Osteocyte (in vitro differentiated cells): ENCODE data around the gene ETNPPL. TPM values are rescaled to one million over a fixed set of nuclear protein-coding genes. Genes with fewer than 3 reads are reported as not detected.

Experiments
- DNase-seq: peaks from one replicate; pipeline ENCODE4 v3.0.0; 2021; ENCODE audit warnings: mixed read lengths; ENCODE audit not compliant: unreplicated experiment; ENCODE audit errors: extremely low spot score
- H3K27ac Mint-ChIP-seq: one replicate; pipeline ENCODE4 v1.8.0; 2021; ENCODE audit warnings: mild to moderate bottlenecking, mixed read lengths; ENCODE audit not compliant: unreplicated experiment
- H3K27me3 Mint-ChIP-seq: one replicate; pipeline ENCODE4 v1.8.0; 2021; ENCODE audit warnings: mixed read lengths; ENCODE audit not compliant: unreplicated experiment
- H3K36me3 Mint-ChIP-seq: one replicate; pipeline ENCODE4 v1.8.0; 2021; ENCODE audit warnings: mixed read lengths; ENCODE audit not compliant: unreplicated experiment
- H3K4me1 Mint-ChIP-seq: one replicate; pipeline ENCODE4 v1.8.0; 2021; ENCODE audit warnings: mixed read lengths; ENCODE audit not compliant: unreplicated experiment
- H3K4me3 Mint-ChIP-seq: one replicate; pipeline ENCODE4 v1.8.0; 2021; ENCODE audit warnings: mild to moderate bottlenecking, moderate library complexity, mixed read lengths; ENCODE audit not compliant: unreplicated experiment
- H3K9me3 Mint-ChIP-seq: one replicate; pipeline ENCODE4 v1.8.0; 2021; ENCODE audit warnings: mixed read lengths; ENCODE audit not compliant: unreplicated experiment
- CTCF ChIP-seq: fragments of 200-600 bp; sonication (generic); IDR thresholded peaks from 2 replicates; pipeline ENCODE4 v1.5.0; 2021; ENCODE audit warnings: antibody characterized with exemption, mild to moderate bottlenecking, moderate library complexity
- total RNA-seq: library from RNA; stranded (reverse); gene quantifications from 2 replicates; pipeline ENCODE4 v1.2.1, GENCODE V29; 2021

Gene ETNPPL
- total RNA-seq, 1 donor from 2014 or later: not detected

GRCh38 chr4:108766058-108766457 is 3.2 kb upstream of the ETNPPL start:
- Mint-ChIP-seq H3K27ac (no peak overlapping the region), H3K4me3 (no peak overlapping the region), H3K27me3 (peaks cover 36% of the 10 kb centered on the region), H3K4me1 (peaks cover 10% of the 10 kb centered on the region), H3K9me3 (no peaks in the 10 kb centered on the region), H3K36me3 (no peaks in the 10 kb centered on the region)
- TF ChIP-seq CTCF: no peak
- no peak for DNase-seq

- Mint-ChIP-seq H3K4me1 (peaks cover 10% of the 10 kb centered on the region), H3K27ac (no peak overlapping the region), H3K27me3 (peaks cover 45% of the 10 kb centered on the region), H3K9me3 (no peaks in the 10 kb centered on the region), H3K4me3 (no peak overlapping the region), H3K36me3 (no peaks in the 10 kb centered on the region)
- no peak for DNase-seq
- no peak for TF ChIP-seq CTCF
Measured at GRCh38 chr4:108763986-108764385, 1.1 kb upstream of the ETNPPL start.

GRCh38 chr4:108763226-108763593 is 357 bp upstream of the ETNPPL start:
- no peak overlapping the region for H3K27ac Mint-ChIP-seq
- peak overlapping the region; percentile 73 for H3K4me3 Mint-ChIP-seq
- peaks cover 45% of the 10 kb centered on the region for H3K27me3 Mint-ChIP-seq
- H3K4me1 Mint-ChIP-seq: peaks cover 10% of the 10 kb centered on the region
- H3K9me3 Mint-ChIP-seq: no peaks in the 10 kb centered on the region
- H3K36me3 Mint-ChIP-seq: no peaks in the 10 kb centered on the region
- no peak for TF ChIP-seq CTCF
- no peak for DNase-seq

GRCh38 chr4:108758498-108758897 is 4.4 kb downstream of the ETNPPL start:
- H3K36me3 Mint-ChIP-seq: no peaks in the 10 kb centered on the region
- DNase-seq: peak; percentile 64
- peaks cover 10% of the 10 kb centered on the region for H3K4me1 Mint-ChIP-seq
- H3K9me3 Mint-ChIP-seq: no peaks in the 10 kb centered on the region
- H3K27ac Mint-ChIP-seq: no peak overlapping the region
- H3K4me3 Mint-ChIP-seq: no peak overlapping the region
- peaks cover 27% of the 10 kb centered on the region for H3K27me3 Mint-ChIP-seq
- TF ChIP-seq CTCF: no peak

GRCh38 chr4:108754327-108754726 is 8.5 kb downstream of the ETNPPL start:
- Mint-ChIP-seq H3K27ac (no peak overlapping the region), H3K4me1 (no peaks in the 10 kb centered on the region), H3K9me3 (no peaks in the 10 kb centered on the region), H3K27me3 (peaks cover 16% of the 10 kb centered on the region), H3K36me3 (no peaks in the 10 kb centered on the region), H3K4me3 (no peak overlapping the region)
- TF ChIP-seq CTCF: no peak
- DNase-seq: no peak
